ENCODE results near the gene RPS6KL1.

Gene RPS6KL1

GRCh38 chr14:74881431-74882102, 41.5 kb downstream of the RPS6KL1 start, which contains the start of gene DLST:
TSS of gene DLST (plus strand) at chr14:74881916. CDS start at chr14:74881954, 38 bp downstream.
- DNase-seq: peak; percentile 73

- DNase-seq: no peak
Observed at GRCh38 chr14:74879427-74880182, 43.5 kb downstream of the RPS6KL1 start.

GRCh38 chr14:74875941-74876913, 46.8 kb downstream of the RPS6KL1 start, which contains the start of gene PROX2:
TSS of gene PROX2 (minus strand) at chr14:74876145. CDS start at chr14:74863834, 12,311 bp downstream.
- no peak for DNase-seq

- DNase-seq: no peak
Observed at GRCh38 chr14:74875204-74875603, 47.9 kb downstream of the RPS6KL1 start.

GRCh38 chr14:74871819-74872218, 51.2 kb downstream of the RPS6KL1 start:
- no peak for DNase-seq

- no peak for DNase-seq
Observed at GRCh38 chr14:74868739-74869138, 54.3 kb downstream of the RPS6KL1 start.

- no peak for DNase-seq
Observed at GRCh38 chr14:74867673-74868072, 55.4 kb downstream of the RPS6KL1 start.

- no peak for DNase-seq
Observed at GRCh38 chr14:74866708-74867389, 56.2 kb downstream of the RPS6KL1 start.

GRCh38 chr14:74865156-74865555, 57.9 kb downstream of the RPS6KL1 start:
- no peak for DNase-seq

GRCh38 chr14:74864198-74864597, 58.9 kb downstream of the RPS6KL1 start:
- no peak for DNase-seq

GRCh38 chr14:74863274-74863673, 59.8 kb downstream of the RPS6KL1 start:
- DNase-seq: no peak

- DNase-seq: no peak
Observed at GRCh38 chr14:74861734-74862090, 61.3 kb downstream of the RPS6KL1 start.

GRCh38 chr14:74860899-74861733, 61.9 kb downstream of the RPS6KL1 start:
- DNase-seq: peak; percentile 68

- no peak for DNase-seq
Observed at GRCh38 chr14:74859757-74860552, 63.1 kb downstream of the RPS6KL1 start.

- no peak for DNase-seq
Observed at GRCh38 chr14:74858022-74858421, 65.0 kb downstream of the RPS6KL1 start.

- no peak for DNase-seq
Observed at GRCh38 chr14:74856366-74856765, 66.7 kb downstream of the RPS6KL1 start.

GRCh38 chr14:74855945-74856344, 67.1 kb downstream of the RPS6KL1 start:
- DNase-seq: no peak

GRCh38 chr14:74855021-74855420, 68.0 kb downstream of the RPS6KL1 start:
- DNase-seq: no peak

Measured in NCI-H1048 (cell line).